Right lobe of liver (tissue), 4 donors: ENCODE data around the gene PROX1.

Source experiments
- POLR2A ChIP-seq: fragments of 450-650 bp; IDR thresholded peaks from one replicate; pipeline ENCODE4 v1.6.1; 2017; ENCODE audit warnings: antibody characterized with exemption, mild to moderate bottlenecking
- TF ChIP-seq, protein P1 (sequence below), 4 donors: fragments of 200-600 bp in 3 of 4; fragments of 450-650 bp in 1 of 4; IDR thresholded peaks; one replicate each; pipeline versions ENCODE4 v1.5.1 to v1.8.0; 2016 to 2022; ENCODE audit warnings: antibody characterized with exemption in 4 of 4, mild to moderate bottlenecking in 2 of 4
- donor health status: DM: no; HTN: no; CAD: no.
- donor health status: DM: no; HTN: no; CAD: no.
- donor health status: DM: no; HTN: yes; CAD: no.

GRCh38 chr1:214004795-214005194 is 17.0 kb downstream of the PROX1 start:
- no peak for TF ChIP-seq POLR2A
- TF ChIP-seq, protein P1, sequence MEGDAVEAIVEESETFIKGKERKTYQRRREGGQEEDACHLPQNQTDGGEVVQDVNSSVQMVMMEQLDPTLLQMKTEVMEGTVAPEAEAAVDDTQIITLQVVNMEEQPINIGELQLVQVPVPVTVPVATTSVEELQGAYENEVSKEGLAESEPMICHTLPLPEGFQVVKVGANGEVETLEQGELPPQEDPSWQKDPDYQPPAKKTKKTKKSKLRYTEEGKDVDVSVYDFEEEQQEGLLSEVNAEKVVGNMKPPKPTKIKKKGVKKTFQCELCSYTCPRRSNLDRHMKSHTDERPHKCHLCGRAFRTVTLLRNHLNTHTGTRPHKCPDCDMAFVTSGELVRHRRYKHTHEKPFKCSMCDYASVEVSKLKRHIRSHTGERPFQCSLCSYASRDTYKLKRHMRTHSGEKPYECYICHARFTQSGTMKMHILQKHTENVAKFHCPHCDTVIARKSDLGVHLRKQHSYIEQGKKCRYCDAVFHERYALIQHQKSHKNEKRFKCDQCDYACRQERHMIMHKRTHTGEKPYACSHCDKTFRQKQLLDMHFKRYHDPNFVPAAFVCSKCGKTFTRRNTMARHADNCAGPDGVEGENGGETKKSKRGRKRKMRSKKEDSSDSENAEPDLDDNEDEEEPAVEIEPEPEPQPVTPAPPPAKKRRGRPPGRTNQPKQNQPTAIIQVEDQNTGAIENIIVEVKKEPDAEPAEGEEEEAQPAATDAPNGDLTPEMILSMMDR (IDR thresholded peaks at IDR 0.05) = no peak
